WTC11 (cell line): ENCODE measurements around the gene HMGXB4.

Experiments
- CTCF ChIP-seq: fragments of 200-600 bp; IDR thresholded peaks from 2 replicates; pipeline ENCODE4 v1.8.0; 2022; ENCODE audit warnings: antibody characterized with exemption
- JUN ChIP-seq: sonication (generic); formaldehyde crosslinking; IDR thresholded peaks from 2 replicates; pipeline ENCODE4 v1.8.0; 2023; ENCODE audit warnings: mild to moderate bottlenecking, missing genetic modification reagents
- PRDM15 ChIP-seq: sonication (generic); formaldehyde crosslinking; IDR thresholded peaks from 2 replicates; pipeline ENCODE4 v1.8.0; 2022; ENCODE audit warnings: missing genetic modification reagents
- SP1 ChIP-seq: sonication (generic); formaldehyde crosslinking; conservative IDR thresholded peaks from 2 replicates; pipeline ENCODE4 v1.8.1; 2022; ENCODE audit warnings: missing genetic modification reagents
- USF2 ChIP-seq: sonication (generic); formaldehyde crosslinking; IDR thresholded peaks from 2 replicates; pipeline ENCODE4 v1.8.1; 2023; ENCODE audit warnings: mild to moderate bottlenecking, missing genetic modification reagents, moderate library complexity
- ZBTB21 ChIP-seq: sonication (generic); formaldehyde crosslinking; IDR thresholded peaks from 2 replicates; pipeline ENCODE4 v1.8.1; 2023; ENCODE audit warnings: mild to moderate bottlenecking, missing genetic modification reagents, borderline replicate concordance
- ZMAT4 ChIP-seq: fragments of 250-450 bp; sonication (Bioruptor Pico); IDR thresholded peaks from 2 replicates; pipeline ENCODE4 v1.9.0; 2021; ENCODE audit warnings: mild to moderate bottlenecking

- TF ChIP-seq CTCF (no peak), PRDM15 (CRISPR knock-in tag) (no peak), SP1 (no peak), ZBTB21 (no peak), ZMAT4 (CRISPR knock-in tag) (no peak), USF2 (CRISPR knock-in tag) (no peak), JUN (no peak)
Observed at GRCh38 chr22:35264986-35265385, 7.7 kb downstream of the HMGXB4 start.
